GM23248 (cell line): Measurements from ENCODE around the gene RNF225. TPM values are rescaled to one million over a fixed set of nuclear protein-coding genes. Genes with fewer than 3 reads are reported as not detected.
"Not testable (repeated sequence)": the region's sequence is repeated elsewhere in the genome, so short reads cannot be mapped to it uniquely, and the experiment has no call there.

Experiments
- DNase-seq: peaks from one replicate; pipeline ENCODE4 v3.0.0-alpha.2; 2015
- H2AFZ ChIP-seq: fragments of 200-600 bp; sonication (generic); 2 replicates; pipeline ENCODE4 v1.6.1; 2016; ENCODE audit warnings: antibody characterized with exemption
- H3F3A ChIP-seq: fragments of 200-600 bp; sonication (generic); 2 replicates; pipeline ENCODE4 v1.6.1; 2016; ENCODE audit warnings: mild to moderate bottlenecking, antibody characterized with exemption, mixed run types; ENCODE audit not compliant: insufficient read depth
- H3K27ac ChIP-seq: fragments of 200-600 bp; sonication (generic); 2 replicates; pipeline ENCODE4 v1.5.1; 2016; ENCODE audit warnings: mild to moderate bottlenecking
- H3K27me3 ChIP-seq: fragments of 200-600 bp; sonication (generic); replicated peaks from 2 replicates; pipeline ENCODE4 v1.6.1; 2016; ENCODE audit warnings: mild to moderate bottlenecking; ENCODE audit not compliant: insufficient read depth
- H3K36me3 ChIP-seq: fragments of 200-600 bp; sonication (generic); 2 replicates; pipeline ENCODE4 v1.6.1; 2016; ENCODE audit warnings: low read depth, mild to moderate bottlenecking
- H3K4me1 ChIP-seq: fragments of 200-600 bp; sonication (generic); 2 replicates; pipeline ENCODE4 v1.6.1; 2016; ENCODE audit warnings: mild to moderate bottlenecking; ENCODE audit not compliant: insufficient read depth
- H3K4me2 ChIP-seq: fragments of 200-600 bp; sonication (generic); one replicate; pipeline ENCODE4 v1.6.1; 2016; ENCODE audit warnings: mild to moderate bottlenecking; ENCODE audit not compliant: unreplicated experiment
- H3K4me3 ChIP-seq: fragments of 200-600 bp; sonication (generic); 2 replicates; pipeline ENCODE4 v1.5.1; 2016; ENCODE audit warnings: mild to moderate bottlenecking
- H3K79me2 ChIP-seq: fragments of 200-600 bp; sonication (generic); 2 replicates; pipeline ENCODE4 v1.6.1; 2016; ENCODE audit warnings: mild to moderate bottlenecking; ENCODE audit not compliant: insufficient read depth
- H3K9ac ChIP-seq: fragments of 200-600 bp; sonication (generic); 2 replicates; pipeline ENCODE4 v1.6.1; 2016; ENCODE audit warnings: mild to moderate bottlenecking
- H3K9me2 ChIP-seq: fragments of 200-600 bp; sonication (generic); 2 replicates; pipeline ENCODE4 v1.6.1; 2016; ENCODE audit warnings: mixed run types, mild to moderate bottlenecking, moderate library complexity; ENCODE audit not compliant: insufficient read depth
- H3K9me3 ChIP-seq: fragments of 200-600 bp; sonication (generic); one replicate; pipeline ENCODE4 v1.6.1; 2017; ENCODE audit warnings: low read depth
- H4K20me1 ChIP-seq: fragments of 200-600 bp; sonication (generic); 2 replicates; pipeline ENCODE4 v1.6.0; 2016; ENCODE audit not compliant: insufficient read depth
- EZH2 ChIP-seq: fragments of 200-600 bp; sonication (generic); IDR thresholded peaks from 2 replicates; pipeline ENCODE4 v1.6.1; 2018; ENCODE audit warnings: antibody characterized with exemption, mild to moderate bottlenecking; ENCODE audit not compliant: insufficient read depth, poor library complexity, severe bottlenecking
- EZH2phosphoT487 ChIP-seq: fragments of 200-600 bp; sonication (generic); IDR thresholded peaks from 2 replicates; pipeline ENCODE4 v1.6.1; 2018; ENCODE audit warnings: antibody characterized with exemption, moderate library complexity, mild to moderate bottlenecking, low read depth; ENCODE audit not compliant: insufficient read depth
- WGBS, 2 experiments: methylation state at CpG; one replicate each; pipeline ENCODE4 v1.1.6; 2015 to 2017; ENCODE audit warnings: low lambda C conversion rate in 2 of 2, low coverage in 1 of 2; ENCODE audit errors: missing lambda C conversion rate in 2 of 2; 5-methylcytosine and 5-hydroxymethylcytosine counted together
- in situ Hi-C: fragments of 300-500 bp; cut with MboI; formaldehyde crosslinking; loops from 2 replicates; pipeline ENCODE4 v1.15.0; 2020
- polyA plus RNA-seq: library from polyadenylated mRNA; unstranded; fragments of >200 nt; fragmentation: Nextera tagmentation; extraction: Ambion mirVana; gene quantifications from 2 replicates; pipeline ENCODE4 v1.2.1, GENCODE V29; 2016
- total RNA-seq: library from RNA; depleted of rRNA; stranded (reverse); fragments of >200 nt; shearing (Covaris generic); gene quantifications from 2 replicates; pipeline ENCODE4 v1.2.3, GENCODE V29; 2014; rRNA removed

RNF225 gene
- total RNA-seq (not detected in 2 replicates), polyA plus RNA-seq (not detected in 2 replicates)

- H3K79me2 ChIP-seq = peaks cover 25% of the 10 kb centered on the region
- 0 out of 2 replicates have a peak within 1 kb of the TSS, but pooled peaks have one; percentile 12 for H3K4me3 ChIP-seq
- no peak within 1 kb of the TSS for H3K27ac ChIP-seq
- peak within 1 kb of the TSS; percentile 20; the same call in 1 of the 2 replicates for H2AFZ ChIP-seq
- in situ Hi-C loops = no loop called here
- no peak within 1 kb of the TSS for H3K9ac ChIP-seq
- H3K4me2 ChIP-seq = no peak within 1 kb of the TSS
- TF ChIP-seq EZH2phosphoT487 = no peak
- no peak for TF ChIP-seq EZH2
- H3K4me1 ChIP-seq = peaks cover under 1% of the 10 kb centered on the region; the same call in 1 of the 2 replicates
- peaks cover 6% of the 10 kb centered on the region; the same call in 1 of the 2 replicates for H4K20me1 ChIP-seq
- H3K36me3 ChIP-seq = peaks cover 25% of the 10 kb centered on the region; the same call in 1 of the 2 replicates
- H3F3A ChIP-seq = peaks cover 36% of the 10 kb centered on the region
- no peaks in the 10 kb centered on the region for H3K9me2 ChIP-seq
- 38 to 40% methylated on average over 18 to 19 of the region's 21 CpGs for WGBS, 2 experiments
- H3K9me3 ChIP-seq = no peaks in the 10 kb centered on the region
- no peaks in the 10 kb centered on the region for H3K27me3 ChIP-seq
- no peak for DNase-seq
These were observed at the start of gene RNF225 for GRCh38 chr19:58395220-58395978. Gene RNF225, plus strand, starts transcription at chr19:58395656. Its CDS starts 434 bp downstream, at chr19:58396090.

- DNase-seq = peak; percentile 75
- peak overlapping the region; percentile 23 for H3K27ac ChIP-seq
- 2% methylated on average over 68 to 77 of the region's 82 CpGs for WGBS, 2 experiments
- peak overlapping the region; percentile 74 for H3K9ac ChIP-seq
- peak overlapping the region; percentile 89 for H3K4me3 ChIP-seq
- TF ChIP-seq EZH2 (no peak), EZH2phosphoT487 (no peak)
- H3K4me1 ChIP-seq = peaks cover 4% of the 10 kb centered on the region; the same call in 1 of the 2 replicates
- H3K9me2 ChIP-seq = no peaks in the 10 kb centered on the region
- in situ Hi-C loops = no loop called here
- peak overlapping the region; percentile 77 for H3K4me2 ChIP-seq
- no peaks in the 10 kb centered on the region for H3K27me3 ChIP-seq
- no peaks in the 10 kb centered on the region for H4K20me1 ChIP-seq
- peak overlapping the region; percentile 85 for H2AFZ ChIP-seq
- no peaks in the 10 kb centered on the region for H3K36me3 ChIP-seq
- H3F3A ChIP-seq = peaks cover 10% of the 10 kb centered on the region; the same call in 1 of the 2 replicates
- peaks cover 49% of the 10 kb centered on the region for H3K79me2 ChIP-seq
- no peaks in the 10 kb centered on the region for H3K9me3 ChIP-seq
These were observed 48.2 kb upstream of the RNF225 start for GRCh38 chr19:58346961-58347929.

- H4K20me1 ChIP-seq, H3K27me3 ChIP-seq, H3K4me1 ChIP-seq, H3K9me3 ChIP-seq, H3K9me2 ChIP-seq, DNase-seq, in situ Hi-C loops, H3K36me3 ChIP-seq: not testable (repeated sequence)
- Histone ChIP-seq H3K4me2 (peak overlapping the region; percentile 77), H3F3A (peaks cover 10% of the 10 kb centered on the region; the same call in 1 of the 2 replicates), H2AFZ (peak overlapping the region; percentile 85), H3K79me2 (peaks cover 43% of the 10 kb centered on the region), H3K4me3 (peak overlapping the region; percentile 89), H3K27ac (peak overlapping the region; percentile 23), H3K9ac (peak overlapping the region; percentile 74)
- 2 to 4% methylated on average over 12 of the region's 12 CpGs for WGBS, 2 experiments
These were observed 47.4 kb upstream of the RNF225 start for GRCh38 chr19:58348080-58348479.

- no peak for TF ChIP-seq EZH2
- no peak for TF ChIP-seq EZH2phosphoT487
- peaks cover 11% of the 10 kb centered on the region; the same call in 1 of the 2 replicates for H3F3A ChIP-seq
- H3K9me2 ChIP-seq = no peaks in the 10 kb centered on the region
- in situ Hi-C loops = no loop called here
- H3K79me2 ChIP-seq = peaks cover 43% of the 10 kb centered on the region
- DNase-seq = no peak
- H3K9ac ChIP-seq = no peak overlapping the region
- H2AFZ ChIP-seq = no peak overlapping the region
- H3K36me3 ChIP-seq = no peaks in the 10 kb centered on the region
- H3K4me3 ChIP-seq = no peak overlapping the region
- no peak overlapping the region for H3K4me2 ChIP-seq
- H3K4me1 ChIP-seq = peaks cover 4% of the 10 kb centered on the region; the same call in 1 of the 2 replicates
- 74 to 84% methylated on average over 8 of the region's 8 CpGs for WGBS, 2 experiments
- no peaks in the 10 kb centered on the region for H3K9me3 ChIP-seq
- no peaks in the 10 kb centered on the region for H3K27me3 ChIP-seq
- H4K20me1 ChIP-seq = no peaks in the 10 kb centered on the region
- no peak overlapping the region for H3K27ac ChIP-seq
These were observed 45.9 kb upstream of the RNF225 start for GRCh38 chr19:58349590-58349989.
